C4-2B (cell line): ENCODE measurements around the gene PPP2R5C.

Source experiments
- H3K27ac ChIP-seq: fragments of 450-650 bp; 2 replicates; pipeline ENCODE4 v1.5.1; 2017
- CTCF ChIP-seq: fragments of 450-650 bp; conservative IDR thresholded peaks from 2 replicates; pipeline ENCODE4 v1.5.1; 2017; ENCODE audit warnings: mild to moderate bottlenecking
- ZFX ChIP-seq: fragments of 450-650 bp; IDR thresholded peaks from 2 replicates; pipeline ENCODE4 v1.6.1; 2017

Gene PPP2R5C

GRCh38 chr14:101772770-101773169 lies 11.3 kb downstream of the PPP2R5C start:
- TF ChIP-seq CTCF: no peak
- TF ChIP-seq ZFX: no peak
- H3K27ac ChIP-seq: no peak overlapping the region

- TF ChIP-seq CTCF (no peak), ZFX (no peak)
- H3K27ac ChIP-seq: no peak overlapping the region
Measured at GRCh38 chr14:101773378-101773777, 11.9 kb downstream of the PPP2R5C start.

- H3K27ac ChIP-seq: no peak overlapping the region
- TF ChIP-seq CTCF (no peak), ZFX (no peak)
Measured at GRCh38 chr14:101774006-101774795, 12.7 kb downstream of the PPP2R5C start.

- TF ChIP-seq CTCF (no peak), ZFX (no peak)
- H3K27ac ChIP-seq: no peak overlapping the region
Measured at GRCh38 chr14:101774814-101775213, 13.3 kb downstream of the PPP2R5C start.

- no peak overlapping the region for H3K27ac ChIP-seq
- TF ChIP-seq ZFX: no peak
- TF ChIP-seq CTCF: no peak
Measured at GRCh38 chr14:101775826-101776225, 14.3 kb downstream of the PPP2R5C start.

GRCh38 chr14:101776344-101776743 lies 14.8 kb downstream of the PPP2R5C start:
- H3K27ac ChIP-seq: no peak overlapping the region
- TF ChIP-seq ZFX: no peak
- TF ChIP-seq CTCF: no peak

GRCh38 chr14:101780390-101780789 lies 18.9 kb downstream of the PPP2R5C start:
- no peak overlapping the region for H3K27ac ChIP-seq
- TF ChIP-seq ZFX (no peak), CTCF (no peak)
